Measurements from ENCODE around the gene NBL1. TPM values are rescaled to one million over a fixed set of nuclear protein-coding genes. Genes with fewer than 3 reads are reported as not detected.

NBL1 gene
- total and polyA plus RNA-seq, 2 experiments from 2014 or later = 6.1 to 10.6 TPM

DNA sequence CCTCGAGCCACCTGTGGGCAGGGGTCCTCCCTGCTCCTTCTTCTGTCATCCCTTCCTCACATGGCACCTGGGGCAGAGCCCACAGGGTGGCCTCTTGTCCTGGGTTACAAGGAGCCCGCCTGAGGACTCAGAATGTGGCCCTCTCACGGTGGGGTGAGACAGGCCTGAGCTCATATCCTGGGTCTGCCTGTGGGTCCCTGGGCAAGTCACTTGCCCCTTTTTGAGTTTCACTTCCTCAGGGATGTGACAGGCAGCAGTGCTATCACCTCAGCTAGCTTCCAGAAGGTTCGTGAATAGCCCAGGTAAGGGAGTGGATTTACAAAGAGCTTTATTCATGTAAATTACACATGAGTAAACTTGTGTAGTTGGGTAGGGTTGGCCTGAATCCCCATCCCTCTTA lies 54.1 kb downstream of the NBL1 start (continued):
- TF ChIP-seq ZNF462 (CRISPR knock-in tag; IDR thresholded peaks at IDR 0.05) (no peak), EZH2 (IDR thresholded peaks at IDR 0.05; ENCODE audit: low read depth, unreplicated experiment) (no peak), EZH2phosphoT487 (IDR thresholded peaks at IDR 0.05; ENCODE audit: unreplicated experiment) (no peak), CTCF (conservative IDR thresholded peaks at IDR 0.05; ENCODE audit: low read depth in 2 of 2) (no peak), ZNF331 (CRISPR knock-in tag; IDR thresholded peaks at IDR 0.05; ENCODE audit: low read depth) (no peak)

- Histone ChIP-seq H2AFZ (no peak overlapping the region), H3K79me2 (replicated peaks; ENCODE audit: insufficient read depth) (no peaks in the 10 kb centered on the region), H3K27me3 (ENCODE audit: insufficient read depth) (no peaks in the 10 kb centered on the region), H3K4me1 (ENCODE audit: insufficient read depth) (peaks cover 8% of the 10 kb centered on the region; the same call in 1 of the 2 replicates), H3K4me3 (no peak overlapping the region), H3F3A (replicated peaks; ENCODE audit: low read depth) (no peaks in the 10 kb centered on the region), H3K4me2 (no peak overlapping the region), H3K9me2 (ENCODE audit: insufficient read depth) (no peaks in the 10 kb centered on the region), H3K36me3 (ENCODE audit: insufficient read depth) (no peaks in the 10 kb centered on the region), H4K20me1 (replicated peaks; ENCODE audit: insufficient read depth) (no peaks in the 10 kb centered on the region), H3K27ac (ENCODE audit: low read depth) (no peak overlapping the region)
- Mint-ChIP-seq H3K27me3 (ENCODE audit: insufficient read depth, low read depth, poor library complexity) (peaks cover 14% of the 10 kb centered on the region), H3K4me1 (peaks cover 10% of the 10 kb centered on the region), H3K36me3 (ENCODE audit: low read depth) (no peaks in the 10 kb centered on the region), H3K27ac (no peak overlapping the region), H3K9me3 (no peaks in the 10 kb centered on the region), H3K4me3 (no peak overlapping the region)
- ATAC-seq (no peak), DNase-seq (ENCODE audit: low spot score) (no peak)
- no peak for TF ChIP-seq NANOG (IDR thresholded peaks at IDR 0.05; ENCODE audit: borderline replicate concordance)
- no peak for TF ChIP-seq ZNF114 (CRISPR knock-in tag; IDR thresholded peaks at IDR 0.05)
- no peak for TF ChIP-seq JUNB (IDR thresholded peaks at IDR 0.05; ENCODE audit: unreplicated experiment)
- TF ChIP-seq ETS1 (IDR thresholded peaks at IDR 0.05) = no peak
- no peak for TF ChIP-seq STAT1 (IDR thresholded peaks at IDR 0.05; ENCODE audit: unreplicated experiment)
- no peak for TF ChIP-seq EZH2phosphoT487 (IDR thresholded peaks at IDR 0.05; ENCODE audit: unreplicated experiment)
- no peak for TF ChIP-seq POLR2AphosphoS5 (IDR thresholded peaks at IDR 0.05; ENCODE audit: low read depth)
- TF ChIP-seq EZH2 (IDR thresholded peaks at IDR 0.05; ENCODE audit: low read depth, unreplicated experiment) = no peak
Observed at GRCh38 chr1:19700079-19700777, 56.1 kb downstream of the NBL1 start.

Measured in GM23338 (cell line).